Measurements from ENCODE around the gene ID1. TPM values are rescaled to one million over a fixed set of nuclear protein-coding genes. Genes with fewer than 3 reads are reported as not detected.

The ID1 gene
- total RNA-seq, 1 donor from 2014 or later = 5.8 TPM

- H3K27ac Mint-ChIP-seq (ENCODE audit: unreplicated experiment) = no peak overlapping the region
- no peaks in the 10 kb centered on the region for H3K27me3 Mint-ChIP-seq (ENCODE audit: low read depth)
- no peaks in the 10 kb centered on the region for H3K4me1 Mint-ChIP-seq
- no peak for TF ChIP-seq CTCF (conservative IDR thresholded peaks at IDR 0.05)
- H3K9me3 Mint-ChIP-seq = no peaks in the 10 kb centered on the region
- no peaks in the 10 kb centered on the region for H3K36me3 Mint-ChIP-seq (ENCODE audit: low read depth)
- no peak overlapping the region for H3K4me3 Mint-ChIP-seq
- DNase-seq (ENCODE audit: low read depth, low spot score) = no peak
Observed at GRCh38 chr20:31633339-31633914, 28.3 kb downstream of the ID1 start.

- TF ChIP-seq CTCF (conservative IDR thresholded peaks at IDR 0.05) = no peak
- no peaks in the 10 kb centered on the region for H3K36me3 Mint-ChIP-seq (ENCODE audit: low read depth)
- no peaks in the 10 kb centered on the region for H3K4me1 Mint-ChIP-seq
- H3K9me3 Mint-ChIP-seq = no peaks in the 10 kb centered on the region
- H3K27me3 Mint-ChIP-seq (ENCODE audit: low read depth) = peaks cover 3% of the 10 kb centered on the region
- H3K4me3 Mint-ChIP-seq = no peak within 1 kb of the TSS
- no peak within 1 kb of the TSS for H3K27ac Mint-ChIP-seq (ENCODE audit: unreplicated experiment)
- no peak for DNase-seq (ENCODE audit: low read depth, low spot score)
Observed at GRCh38 chr20:31637660-31638059, 32.6 kb downstream of the ID1 start, which contains the start of gene COX4I2. TSS of gene COX4I2 (plus strand) at chr20:31637912. CDS start at chr20:31639018, 1,106 bp downstream.

GRCh38 chr20:31638317-31638716, 33.2 kb downstream of the ID1 start:
- no peak for TF ChIP-seq CTCF (conservative IDR thresholded peaks at IDR 0.05)
- Mint-ChIP-seq H3K36me3 (ENCODE audit: low read depth) (no peaks in the 10 kb centered on the region), H3K27ac (ENCODE audit: unreplicated experiment) (no peak overlapping the region), H3K9me3 (no peaks in the 10 kb centered on the region), H3K4me3 (no peak overlapping the region), H3K27me3 (ENCODE audit: low read depth) (peaks cover 3% of the 10 kb centered on the region), H3K4me1 (no peaks in the 10 kb centered on the region)
- no peak for DNase-seq (ENCODE audit: low read depth, low spot score)

- no peaks in the 10 kb centered on the region for H3K9me3 Mint-ChIP-seq
- no peaks in the 10 kb centered on the region for H3K4me1 Mint-ChIP-seq
- no peak overlapping the region for H3K4me3 Mint-ChIP-seq
- peaks cover 3% of the 10 kb centered on the region for H3K27me3 Mint-ChIP-seq (ENCODE audit: low read depth)
- no peak for DNase-seq (ENCODE audit: low read depth, low spot score)
- TF ChIP-seq CTCF (conservative IDR thresholded peaks at IDR 0.05) = no peak
- no peak overlapping the region for H3K27ac Mint-ChIP-seq (ENCODE audit: unreplicated experiment)
- H3K36me3 Mint-ChIP-seq (ENCODE audit: low read depth) = no peaks in the 10 kb centered on the region
Observed at GRCh38 chr20:31638816-31639215, 33.7 kb downstream of the ID1 start.

- no peak for TF ChIP-seq CTCF (conservative IDR thresholded peaks at IDR 0.05)
- Mint-ChIP-seq H3K27me3 (ENCODE audit: low read depth) (peaks cover 3% of the 10 kb centered on the region), H3K36me3 (ENCODE audit: low read depth) (no peaks in the 10 kb centered on the region), H3K9me3 (no peaks in the 10 kb centered on the region), H3K4me3 (no peak overlapping the region), H3K27ac (ENCODE audit: unreplicated experiment) (no peak overlapping the region), H3K4me1 (no peaks in the 10 kb centered on the region)
- DNase-seq (ENCODE audit: low read depth, low spot score) = no peak
Observed at GRCh38 chr20:31640259-31640658, 35.2 kb downstream of the ID1 start.
